ENCODE results near the gene SCTR. TPM values are rescaled to one million over a fixed set of nuclear protein-coding genes. Genes with fewer than 3 reads are reported as not detected.
A peak's percentile ranks its signal among the peaks of the same experiment; 100 is the strongest.

SCTR gene
- total and polyA plus RNA-seq, 2 of the 13 experiments (the other 11 are each of a cell fraction or from before 2014, with no cell fraction given): not detected

- TF ChIP-seq CSRNP1 (CRISPR knock-in tag; IDR thresholded peaks at IDR 0.05) (no peak), ZNF407 (CRISPR knock-in tag; IDR thresholded peaks at IDR 0.05; ENCODE audit: not compliant biosample characterization) (no peak), SAFB2 (CRISPR knock-in tag; IDR thresholded peaks at IDR 0.05; ENCODE audit: borderline replicate concordance, low read depth) (no peak), ZNF441 (CRISPR knock-in tag; IDR thresholded peaks at IDR 0.05; ENCODE audit: borderline replicate concordance) (no peak), DNMT1 (CRISPR knock-in tag; IDR thresholded peaks at IDR 0.05) (0 out of 2 replicates have a peak, but pooled peaks have one; percentile 21), PBX2 (CRISPR knock-in tag; IDR thresholded peaks at IDR 0.05) (no peak), MTA3 (CRISPR knock-in tag; IDR thresholded peaks at IDR 0.05) (no peak), SIN3A (IDR thresholded peaks at IDR 0.05; ENCODE audit: borderline replicate concordance, low read depth, low read length) (no peak), HMG20A (CRISPR knock-in tag; IDR thresholded peaks at IDR 0.05; ENCODE audit: borderline replicate concordance) (no peak), RXRB (CRISPR knock-in tag; IDR thresholded peaks at IDR 0.05; ENCODE audit: borderline replicate concordance) (no peak), KMT2A (CRISPR knock-in tag; IDR thresholded peaks at IDR 0.05) (no peak), USF2 (IDR thresholded peaks at IDR 0.05; ENCODE audit: low read depth, low read length) (no peak), USF2 (CRISPR knock-in tag; IDR thresholded peaks at IDR 0.05; ENCODE audit: borderline replicate concordance) (no peak), MXI1 (IDR thresholded peaks at IDR 0.05; ENCODE audit: borderline replicate concordance, low read depth, low read length) (no peak)
Observed at GRCh38 chr2:119439574-119440500, 84.4 kb downstream of the SCTR start (continued).
